T-cell (primary cell): ENCODE results near the gene RAB3B. TPM values are rescaled to one million over a fixed set of nuclear protein-coding genes. Genes with fewer than 3 reads are reported as not detected.

Experiments
- ATAC-seq, 4 experiments: fragments of 200-7000 bp in 3 of 4; fragments of 150-1000 bp in 1 of 4; cut with Tn5 transposase; replicated peaks in 1 of 4; 1 replicate in 3 of 4; 2 replicates in 1 of 4; pipeline ENCODE4 v1.10.0; 2021; ENCODE audit warnings: moderate library complexity in 3 of 4, mild to moderate bottlenecking in 2 of 4, moderate number of reproducible peaks in 1 of 4
- CTCF ChIA-PET, 2 donors: fragments of 300-600 bp; sonication (Branson Sonifier 250); formaldehyde crosslinking; loops; one replicate each; lab custom pipeline; 2022; ENCODE audit warnings: antibody characterized with exemption in 2 of 2; lab: Charles Lee
- POLR2A ChIA-PET, 2 donors: fragments of 300-600 bp; sonication (Branson Sonifier 250); formaldehyde crosslinking; loops; one replicate each; lab custom pipeline; 2022; ENCODE audit warnings: antibody characterized with exemption in 2 of 2; lab: Charles Lee
- DNase-seq, 35 experiments: peaks; one replicate each; pipeline versions ENCODE4 v3.0.0 to v3.0.0-alpha.2; 2013 to 2023
- H3K27ac ChIP-seq: one replicate; pipeline ENCODE4 v1.5.1; 2013; ENCODE audit warnings: low read length
- H3K27me3 ChIP-seq, 2 experiments: replicated peaks in 1 of 2; 1 replicate in 1 of 2; 2 replicates in 1 of 2; pipeline versions ENCODE4 v1.6.1 to v1.7.0; 2013; ENCODE audit warnings: low read length in 1 of 2, mixed read lengths in 1 of 2; ENCODE audit not compliant: control insufficient read depth in 2 of 2, insufficient read depth in 2 of 2; ENCODE audit errors: extremely low read depth in 1 of 2
- H3K36me3 ChIP-seq, 2 donors: 1 replicate in 1 of 2; 2 replicates in 1 of 2; pipeline versions ENCODE4 v1.6.1 to v1.7.0; 2013; ENCODE audit warnings: low read length in 1 of 2; ENCODE audit not compliant: control insufficient read depth in 2 of 2, insufficient read depth in 1 of 2; ENCODE audit errors: extremely low read depth in 1 of 2
- H3K4me1 ChIP-seq, 2 experiments: 1 replicate in 1 of 2; 2 replicates in 1 of 2; pipeline versions ENCODE4 v1.6.1 to v1.7.0; 2013; ENCODE audit warnings: low read length in 2 of 2, mixed read lengths in 1 of 2; ENCODE audit not compliant: insufficient read depth in 2 of 2, control insufficient read depth in 1 of 2; ENCODE audit errors: extremely low read depth in 1 of 2
- H3K4me3 ChIP-seq, 2 donors: 1 replicate in 1 of 2; 2 replicates in 1 of 2; pipeline versions ENCODE4 v1.5.1 to v1.7.0; 2013; ENCODE audit warnings: mild to moderate bottlenecking in 2 of 2, low read length in 1 of 2, moderate library complexity in 1 of 2; ENCODE audit not compliant: control insufficient read depth in 1 of 2; ENCODE audit errors: extremely low read depth in 1 of 2
- H3K9me3 ChIP-seq: 2 replicates; pipeline ENCODE4 v1.7.0; 2013
- H3K27ac Mint-ChIP-seq, 2 donors: one replicate each; pipeline ENCODE4 v1.8.0; 2020 to 2021; ENCODE audit warnings: mild to moderate bottlenecking in 2 of 2, mixed read lengths in 2 of 2
- H3K27me3 Mint-ChIP-seq, 2 donors: one replicate each; pipeline ENCODE4 v1.8.0; 2021 to 2022; ENCODE audit warnings: mixed read lengths in 2 of 2
- H3K36me3 Mint-ChIP-seq: one replicate; pipeline ENCODE4 v1.8.0; 2021; ENCODE audit warnings: mixed read lengths
- H3K4me1 Mint-ChIP-seq, 3 donors: one replicate each; pipeline ENCODE4 v1.8.0; 2020 to 2022; ENCODE audit warnings: mixed read lengths in 3 of 3, mild to moderate bottlenecking in 1 of 3
- H3K4me3 Mint-ChIP-seq, 3 donors: one replicate each; pipeline ENCODE4 v1.8.0; 2020 to 2022; ENCODE audit warnings: mild to moderate bottlenecking in 3 of 3, mixed read lengths in 3 of 3, moderate library complexity in 3 of 3
- H3K9me3 Mint-ChIP-seq, 3 donors: one replicate each; pipeline ENCODE4 v1.8.0; 2020 to 2022; ENCODE audit warnings: mixed read lengths in 3 of 3
- WGBS: methylation state at CpG from one replicate; pipeline ENCODE4 v1.1.5; 2013; ENCODE audit warnings: missing lambda C conversion rate; ENCODE audit not compliant: insufficient coverage; 5-methylcytosine and 5-hydroxymethylcytosine counted together
- total RNA-seq, 35 experiments: library from RNA in 6 of 35; stranded (reverse) in 6 of 35; fragments of 120-200 nt in 1 of 35; gene quantifications; one replicate each; pipeline versions ENCODE4 v1.2.1 to v1.2.4 and lab custom pipeline; 2013 to 2026

RAB3B gene
- total RNA-seq, 5 donors from 2014 or later (not counting 1 experiment from before 2014, with no cell fraction given): 0.02 to 0.18 (median 0.06) TPM; not detected in 1

GRCh38 chr1:51960262-51960661 is 30.2 kb downstream of the RAB3B start:
- Mint-ChIP-seq H3K27me3 (peaks cover 4 to 7% of the 10 kb centered on the region in 2 donors), H3K27ac (no peak overlapping the region), H3K9me3 (no peaks in the 10 kb centered on the region), H3K36me3 (no peaks in the 10 kb centered on the region), H3K4me3 (no peak overlapping the region), H3K4me1 (no peaks in the 10 kb centered on the region)
- DNase-seq (no peak), ATAC-seq (no peak)
- Histone ChIP-seq H3K4me3 (no peak overlapping the region), H3K9me3 (no peaks in the 10 kb centered on the region), H3K4me1 (no peaks in the 10 kb centered on the region), H3K36me3 (no peaks in the 10 kb centered on the region), H3K27ac (no peak overlapping the region), H3K27me3 (peaks cover 0 to 12% of the 10 kb centered on the region in 2 experiments)
- ChIA-PET CTCF (no interaction called here), POLR2A (interaction anchor here in 1 of 2 donors (0.6 kb wide), 1 partner anchor 35 kb away, joined by 3 read pairs; no protein-coding TSS in a partner anchor)
- WGBS: 76% methylated on average over 2 of the region's 3 CpGs

DNA sequence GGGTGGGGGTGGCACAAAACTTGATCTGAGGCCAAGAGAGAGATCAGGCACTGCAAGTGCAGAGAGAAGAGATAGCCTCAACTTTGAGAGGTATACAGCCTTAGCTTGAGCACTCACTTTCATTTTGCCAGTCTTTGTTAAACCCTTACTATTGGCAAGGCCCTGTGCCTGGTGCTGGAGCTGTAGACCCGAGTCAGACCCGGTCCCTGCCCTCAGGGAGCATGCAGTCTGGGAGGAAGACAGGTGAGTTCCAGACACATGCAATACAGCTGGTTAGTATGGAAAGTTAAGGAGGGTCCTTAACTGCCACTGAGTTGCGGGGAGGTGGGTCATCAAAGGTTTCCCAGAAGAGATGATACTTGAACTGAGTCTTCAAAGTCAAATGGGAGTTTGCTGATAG is 31.7 kb downstream of the RAB3B start:
- H3K9me3 ChIP-seq: no peaks in the 10 kb centered on the region
- H3K27me3 ChIP-seq: peaks cover 0 to 12% of the 10 kb centered on the region in 2 experiments
- Mint-ChIP-seq H3K27me3 (peaks cover 4 to 7% of the 10 kb centered on the region in 2 donors), H3K36me3 (no peaks in the 10 kb centered on the region), H3K27ac (no peak overlapping the region), H3K4me3 (no peak overlapping the region), H3K9me3 (no peaks in the 10 kb centered on the region), H3K4me1 (no peaks in the 10 kb centered on the region)
- H3K27ac ChIP-seq: no peak overlapping the region
- no peak overlapping the region for H3K4me3 ChIP-seq
- ChIA-PET CTCF (interaction anchor here in 1 of 2 donors (0.5 kb wide), 1 partner anchor 63 kb away, joined by 4 read pairs; no protein-coding TSS in a partner anchor), POLR2A (no interaction called here)
- no peaks in the 10 kb centered on the region for H3K36me3 ChIP-seq
- H3K4me1 ChIP-seq: no peaks in the 10 kb centered on the region
- ATAC-seq (no peak), DNase-seq (no peak)
- WGBS: 81% methylated on average over 3 of the region's 3 CpGs

DNA sequence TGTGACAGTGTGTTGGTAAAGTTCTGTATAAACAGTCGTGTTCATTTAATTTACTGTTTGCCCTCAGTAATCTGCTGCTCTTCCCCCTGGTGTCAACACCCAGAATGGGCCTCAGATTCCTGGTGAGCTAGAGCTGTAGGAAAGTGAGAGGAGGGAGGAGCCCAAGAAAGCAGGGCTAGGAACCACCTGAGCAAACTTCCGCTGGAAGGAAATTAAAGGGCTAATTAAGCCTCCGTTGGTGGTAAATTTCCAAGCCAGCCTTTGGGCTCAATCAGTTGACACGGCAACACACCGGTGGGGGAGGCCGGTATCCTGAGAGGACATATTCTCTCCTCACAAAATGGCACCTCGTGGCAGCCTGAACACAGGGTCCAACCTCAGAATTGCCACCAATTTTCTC is 32.9 kb downstream of the RAB3B start:
- no peaks in the 10 kb centered on the region for H3K4me1 ChIP-seq
- Mint-ChIP-seq H3K27ac (no peak overlapping the region), H3K36me3 (no peaks in the 10 kb centered on the region), H3K27me3 (peaks cover 7 to 8% of the 10 kb centered on the region in 2 donors), H3K9me3 (no peaks in the 10 kb centered on the region), H3K4me3 (no peak overlapping the region), H3K4me1 (no peaks in the 10 kb centered on the region)
- ATAC-seq (no peak), DNase-seq (no peak)
- ChIA-PET POLR2A (no interaction called here), CTCF (no interaction called here)
- H3K27me3 ChIP-seq: peaks cover 0 to 12% of the 10 kb centered on the region in 2 experiments
- no peaks in the 10 kb centered on the region for H3K36me3 ChIP-seq
- H3K27ac ChIP-seq: no peak overlapping the region
- no peak overlapping the region for H3K4me3 ChIP-seq
- H3K9me3 ChIP-seq: no peaks in the 10 kb centered on the region
- WGBS: 78% methylated on average over 5 of the region's 7 CpGs

- Histone ChIP-seq H3K4me3 (no peak overlapping the region), H3K9me3 (no peaks in the 10 kb centered on the region), H3K36me3 (no peaks in the 10 kb centered on the region), H3K4me1 (no peaks in the 10 kb centered on the region), H3K27ac (no peak overlapping the region), H3K27me3 (peaks cover 0 to 12% of the 10 kb centered on the region in 2 experiments)
- DNase-seq (no peak), ATAC-seq (no peak)
- POLR2A ChIA-PET: no interaction called here
- no peaks in the 10 kb centered on the region for H3K9me3 Mint-ChIP-seq
- no peak overlapping the region for H3K27ac Mint-ChIP-seq
- H3K36me3 Mint-ChIP-seq: no peaks in the 10 kb centered on the region
- no peaks in the 10 kb centered on the region for H3K4me1 Mint-ChIP-seq
- peaks cover 7 to 8% of the 10 kb centered on the region in 2 donors for H3K27me3 Mint-ChIP-seq
- WGBS: 14% methylated on average over 2 of the region's 8 CpGs
- CTCF ChIA-PET: no interaction called here
- no peak overlapping the region for H3K4me3 Mint-ChIP-seq
Observed at GRCh38 chr1:51956528-51957509, 33.7 kb downstream of the RAB3B start.

DNA sequence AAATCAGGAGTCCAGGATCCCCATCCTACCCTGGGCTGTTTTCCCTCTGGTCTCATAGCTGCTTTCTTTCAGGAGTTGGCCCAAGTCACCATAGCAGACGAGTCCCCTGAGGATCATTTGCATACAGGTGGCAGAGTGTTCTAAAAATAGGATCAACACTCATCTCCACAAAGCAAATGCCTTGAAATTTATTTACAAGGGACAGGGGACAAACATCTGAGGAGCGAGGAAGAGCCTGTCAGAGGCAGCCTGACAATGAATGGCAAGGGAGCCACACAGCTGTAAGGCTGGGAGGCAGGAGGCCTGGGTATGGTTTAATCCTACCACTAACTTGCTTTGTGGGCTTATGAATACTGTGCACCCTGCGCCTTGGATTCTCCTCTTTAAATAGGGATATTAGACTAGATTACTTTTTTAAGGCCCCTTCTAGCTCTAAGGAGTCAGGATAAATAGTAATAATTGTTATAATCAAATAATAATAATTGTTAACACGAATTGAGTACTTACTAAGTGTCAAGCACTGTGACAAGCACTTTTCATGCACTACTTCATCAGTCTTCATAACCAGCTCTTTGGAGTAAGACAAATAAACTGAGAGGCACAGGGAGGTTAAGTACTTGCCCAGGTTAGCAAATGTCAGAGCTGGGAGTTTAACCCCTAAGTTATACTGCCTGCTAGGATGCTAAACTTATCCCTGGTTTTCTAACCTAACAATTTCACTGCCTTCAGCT is 34.5 kb downstream of the RAB3B start:
- Mint-ChIP-seq H3K4me1 (no peaks in the 10 kb centered on the region), H3K27me3 (peaks cover 7 to 10% of the 10 kb centered on the region in 2 donors), H3K4me3 (no peak overlapping the region), H3K9me3 (no peaks in the 10 kb centered on the region), H3K27ac (no peak overlapping the region), H3K36me3 (no peaks in the 10 kb centered on the region)
- Histone ChIP-seq H3K27ac (no peak overlapping the region), H3K27me3 (peaks cover 0 to 14% of the 10 kb centered on the region in 2 experiments), H3K4me1 (no peaks in the 10 kb centered on the region), H3K4me3 (no peak overlapping the region), H3K36me3 (no peaks in the 10 kb centered on the region), H3K9me3 (no peaks in the 10 kb centered on the region)
- ATAC-seq: no peak
- CTCF ChIA-PET: no interaction called here
- WGBS: no CpG with 5 or more reads among the region's 4 CpGs
- POLR2A ChIA-PET: interaction anchor here in 1 of 2 donors (0.6 kb wide), 1 partner anchor 152 kb away, joined by 6 read pairs; no protein-coding TSS in a partner anchor
- no peak for DNase-seq

DNA sequence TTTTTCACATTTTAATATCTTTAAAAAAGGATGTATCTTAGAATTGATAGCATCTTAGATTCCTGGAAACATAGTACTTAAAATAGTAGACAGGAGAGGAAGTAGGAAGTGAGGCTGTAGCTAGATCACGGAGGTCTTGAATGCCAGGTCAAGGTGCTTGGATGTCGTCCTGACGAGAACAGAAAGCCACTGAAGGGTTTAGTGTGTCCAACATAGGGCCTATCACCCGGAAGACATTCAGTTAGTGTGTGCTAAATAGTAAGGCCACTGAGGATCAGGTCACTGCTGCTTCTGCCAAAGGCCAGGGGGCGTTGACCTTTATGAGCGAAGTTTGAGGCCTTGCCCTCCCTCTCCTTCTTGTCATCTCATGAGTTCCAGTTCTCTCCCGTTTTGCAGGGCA is 35.7 kb downstream of the RAB3B start:
- Histone ChIP-seq H3K4me1 (no peaks in the 10 kb centered on the region), H3K27ac (no peak overlapping the region), H3K27me3 (peaks cover 0 to 9% of the 10 kb centered on the region in 2 experiments), H3K4me3 (no peak overlapping the region), H3K36me3 (no peaks in the 10 kb centered on the region), H3K9me3 (no peaks in the 10 kb centered on the region)
- H3K4me1 Mint-ChIP-seq: no peaks in the 10 kb centered on the region
- 79% methylated on average over 4 of the region's 7 CpGs for WGBS
- no peak for DNase-seq
- H3K9me3 Mint-ChIP-seq: no peaks in the 10 kb centered on the region
- no peaks in the 10 kb centered on the region for H3K36me3 Mint-ChIP-seq
- peaks cover 4 to 6% of the 10 kb centered on the region in 2 donors for H3K27me3 Mint-ChIP-seq
- ChIA-PET POLR2A (no interaction called here), CTCF (no interaction called here)
- ATAC-seq: no peak
- no peak overlapping the region for H3K4me3 Mint-ChIP-seq
- no peak overlapping the region for H3K27ac Mint-ChIP-seq
